ENCODE results near the gene FAM229A.

Gene FAM229A

GRCh38 chr1:32327204-32327603 is 35.1 kb downstream of the FAM229A start:
- DNase-seq = no peak

GRCh38 chr1:32321712-32322291 is 40.5 kb downstream of the FAM229A start:
- no peak for DNase-seq

GRCh38 chr1:32318127-32318869 is 44.0 kb downstream of the FAM229A start:
- DNase-seq = no peak

GRCh38 chr1:32316903-32317277 is 45.4 kb downstream of the FAM229A start:
- no peak for DNase-seq

- no peak for DNase-seq
These were observed 50.4 kb downstream of the FAM229A start for GRCh38 chr1:32311709-32312393.

Measured in activated CD4-positive, CD25-positive, alpha-beta regulatory T cell treated with anti-CD3 and anti-CD28 coated beads, Interleukin-2, amount 50 U/mL, for 72 hours (primary cell).